HG03439 (cell line): Measurements from ENCODE around the gene PGP.

Experiments
- ATAC-seq: cut with Tn5 transposase; IDR thresholded peaks from one replicate; pipeline ENCODE4 v1.9.1; 2021; ENCODE audit warnings: mild to moderate bottlenecking, moderate library complexity; ENCODE audit not compliant: unreplicated experiment

The PGP gene

GRCh38 chr16:2184346-2184745 is 30.3 kb downstream of the PGP start:
- no peak for ATAC-seq

GRCh38 chr16:2183671-2184070 is 31.0 kb downstream of the PGP start:
- no peak for ATAC-seq

- ATAC-seq = no peak
These were observed 32.7 kb downstream of the PGP start for GRCh38 chr16:2181952-2182351.

GRCh38 chr16:2180962-2181923 is 33.4 kb downstream of the PGP start:
- ATAC-seq = no peak

GRCh38 chr16:2180461-2180860 is 34.2 kb downstream of the PGP start:
- ATAC-seq = no peak

GRCh38 chr16:2179576-2179975 is 35.1 kb downstream of the PGP start:
- ATAC-seq = no peak

- ATAC-seq = no peak
These were observed 35.5 kb downstream of the PGP start for GRCh38 chr16:2179107-2179501.

- ATAC-seq = no peak
These were observed 36.1 kb downstream of the PGP start for GRCh38 chr16:2178321-2179106.

- no peak for ATAC-seq
These were observed 37.1 kb downstream of the PGP start for GRCh38 chr16:2177561-2177960.

- ATAC-seq = no peak
These were observed 37.5 kb downstream of the PGP start for GRCh38 chr16:2177101-2177500.

GRCh38 chr16:2176047-2176446 is 38.6 kb downstream of the PGP start:
- ATAC-seq = no peak

GRCh38 chr16:2175454-2175853 is 39.2 kb downstream of the PGP start:
- ATAC-seq = no peak

- no peak for ATAC-seq
These were observed 40.1 kb downstream of the PGP start for GRCh38 chr16:2174396-2175131.

- no peak for ATAC-seq
These were observed 40.7 kb downstream of the PGP start for GRCh38 chr16:2173916-2174315.

GRCh38 chr16:2173366-2173765 is 41.3 kb downstream of the PGP start:
- ATAC-seq = no peak

GRCh38 chr16:2172688-2173335 is 41.8 kb downstream of the PGP start:
- no peak for ATAC-seq

GRCh38 chr16:2171601-2172178 is 43.0 kb downstream of the PGP start:
- no peak for ATAC-seq

GRCh38 chr16:2170587-2171435 is 43.8 kb downstream of the PGP start:
- no peak for ATAC-seq

GRCh38 chr16:2170080-2170479 is 44.6 kb downstream of the PGP start:
- ATAC-seq = no peak
